SK-N-SH (cell line): ENCODE data around the gene CDC42. TPM values are rescaled to one million over a fixed set of nuclear protein-coding genes. Genes with fewer than 3 reads are reported as not detected.

Experiments
- CTCF ChIA-PET: fragments of 300-600, 350-600 bp; formaldehyde crosslinking; extraction: SDS; loops from one replicate; lab custom pipeline; 2021; lab: Yijun Ruan, JAX
- POLR2A ChIA-PET: fragments of 350-600 bp; sonication (Branson Sonifier 250); formaldehyde crosslinking; extraction: SDS; loops from one replicate; lab custom pipeline; 2020; ENCODE audit warnings: antibody characterized with exemption, inconsistent platforms; lab: Yijun Ruan, JAX
- DNase-seq: peaks from one replicate; pipeline ENCODE4 v3.0.0; 2012
- H2AFZ ChIP-seq: fragments of 200-600 bp; sonication (generic); 2 replicates; pipeline ENCODE4 v1.8.1; 2016; ENCODE audit warnings: antibody characterized with exemption, mild to moderate bottlenecking, low read depth
- H3F3A ChIP-seq: fragments of 200-600 bp; sonication (generic); replicated peaks from 2 replicates; pipeline ENCODE3; 2016; ENCODE audit warnings: antibody characterized with exemption, mild to moderate bottlenecking; ENCODE audit not compliant: insufficient read depth
- H3K27ac ChIP-seq, 2 experiments: fragments of 200-500 bp in 1 of 2; fragments of 200-600 bp in 1 of 2; sonication (Bioruptor generic) in 1 of 2; sonication (generic), shearing (Covaris generic) in 1 of 2; 2 replicates each; pipeline versions ENCODE4 v1.5.1 to v1.6.1; 2014 to 2016; ENCODE audit warnings: low read depth in 2 of 2, inconsistent platforms in 1 of 2, low read length in 1 of 2, mild to moderate bottlenecking in 1 of 2, mixed read lengths in 1 of 2
- H3K27me3 ChIP-seq: fragments of 200-600 bp; sonication (generic), shearing (Covaris generic); 2 replicates; pipeline ENCODE4 v1.6.1; 2016; ENCODE audit warnings: mixed run types; ENCODE audit not compliant: insufficient read depth
- H3K36me3 ChIP-seq, 2 experiments: fragments of 200-500 bp in 1 of 2; fragments of 200-600 bp in 1 of 2; sonication (Bioruptor generic) in 1 of 2; sonication (generic) in 1 of 2; replicated peaks in 1 of 2; 2 replicates each; pipeline versions ENCODE3 to v1.5.1; 2014 to 2016; ENCODE audit warnings: low read length in 1 of 2, mild to moderate bottlenecking in 1 of 2; ENCODE audit not compliant: insufficient read depth in 2 of 2, control insufficient read depth in 1 of 2
- H3K4me1 ChIP-seq, 2 experiments: fragments of 200-500 bp in 1 of 2; fragments of 200-600 bp in 1 of 2; sonication (Bioruptor generic) in 1 of 2; sonication (generic), shearing (Covaris generic) in 1 of 2; 2 replicates each; pipeline versions ENCODE4 v1.5.1 to v1.6.1; 2014 to 2016; ENCODE audit warnings: low read depth in 1 of 2, low read length in 1 of 2, mixed run types in 1 of 2; ENCODE audit not compliant: insufficient read depth in 2 of 2, control insufficient read depth in 1 of 2
- H3K4me2 ChIP-seq: fragments of 200-600 bp; sonication (generic), shearing (Covaris generic); 2 replicates; pipeline ENCODE4 v1.6.1; 2017; ENCODE audit warnings: mixed run types
- H3K4me3 ChIP-seq, 2 experiments: fragments of 200-500 bp in 1 of 2; fragments of 200-600 bp in 1 of 2; sonication (Bioruptor generic) in 1 of 2; sonication (generic), shearing (Covaris generic) in 1 of 2; 2 replicates each; pipeline versions ENCODE4 v1.5.1 to v1.8.1; 2014 to 2016; ENCODE audit warnings: low read depth in 2 of 2, inconsistent platforms in 1 of 2, low read length in 1 of 2, mild to moderate bottlenecking in 1 of 2, mixed read lengths in 1 of 2, moderate library complexity in 1 of 2
- H3K79me2 ChIP-seq: fragments of 200-600 bp; sonication (generic); 2 replicates; pipeline ENCODE4 v1.8.1; 2017; ENCODE audit warnings: mild to moderate bottlenecking; ENCODE audit not compliant: insufficient read depth
- H3K9ac ChIP-seq: fragments of 200-600 bp; sonication (generic); 2 replicates; pipeline ENCODE4 v1.6.1; 2017; ENCODE audit warnings: mixed run types
- H3K9me2 ChIP-seq: fragments of 200-600 bp; sonication (generic); 2 replicates; pipeline ENCODE4 v1.6.1; 2017; ENCODE audit warnings: mixed run types
- H3K9me3 ChIP-seq: fragments of 200-600 bp; sonication (generic); 2 replicates; pipeline ENCODE4 v1.6.1; 2017; ENCODE audit warnings: mixed run types, mild to moderate bottlenecking, moderate library complexity
- H4K20me1 ChIP-seq: fragments of 200-600 bp; sonication (generic); 2 replicates; pipeline ENCODE4 v1.6.1; 2017; ENCODE audit warnings: mild to moderate bottlenecking, mixed run types; ENCODE audit not compliant: insufficient read depth
- FOXJ3 ChIP-seq: sonication (generic); formaldehyde crosslinking; IDR thresholded peaks from 2 replicates; pipeline ENCODE4 v1.5.1; 2020; ENCODE audit warnings: mild to moderate bottlenecking, missing genetic modification reagents
- FOXM1 ChIP-seq: IDR thresholded peaks from 2 replicates; pipeline ENCODE4 v1.4.0; 2012; ENCODE audit warnings: low read depth, mild to moderate bottlenecking
- GABPA ChIP-seq: IDR thresholded peaks from 2 replicates; pipeline ENCODE4 v1.4.0; 2012; ENCODE audit warnings: low read depth, mild to moderate bottlenecking
- IRF3 ChIP-seq: fragments of 150-350 bp; IDR thresholded peaks from 2 replicates; pipeline ENCODE4 v1.6.1; 2016; ENCODE audit warnings: mild to moderate bottlenecking, low read depth, low read length
- MEF2A ChIP-seq: IDR thresholded peaks from 2 replicates; pipeline ENCODE4 v1.4.0; 2012; ENCODE audit warnings: low read depth, borderline replicate concordance
- NFIC ChIP-seq: IDR thresholded peaks from 2 replicates; pipeline ENCODE4 v1.4.0; 2012; ENCODE audit warnings: borderline replicate concordance
- RCOR1 ChIP-seq: fragments of 150-350 bp; IDR thresholded peaks from 2 replicates; pipeline ENCODE4 v1.6.1; 2017; ENCODE audit warnings: antibody characterized with exemption, low read length
- REST ChIP-seq: IDR thresholded peaks from 2 replicates; pipeline ENCODE4 v1.6.1; 2012; ENCODE audit warnings: mild to moderate bottlenecking, low read depth, low read length, moderate library complexity
- RFX5 ChIP-seq: IDR thresholded peaks from 2 replicates; pipeline ENCODE4 v1.6.1; 2012; ENCODE audit warnings: mild to moderate bottlenecking, improper control_type of control experiment, low read length
- SIN3A ChIP-seq: IDR thresholded peaks from 2 replicates; pipeline ENCODE4 v1.6.1; 2012; ENCODE audit warnings: low read depth, mild to moderate bottlenecking, low read length, moderate library complexity, borderline replicate concordance
- SMC3 ChIP-seq: IDR thresholded peaks from 2 replicates; pipeline ENCODE4 v1.6.1; 2012; ENCODE audit warnings: low read depth, low read length, improper control_type of control experiment
- WGBS: methylation state at CpG from one replicate; pipeline ENCODE4 v1.1.6; 2017; ENCODE audit warnings: low lambda C conversion rate; 5-methylcytosine and 5-hydroxymethylcytosine counted together
- polyA plus RNA-seq, 3 experiments: library from polyadenylated mRNA; depleted of rRNA; stranded (reverse); fragments of >200 nt; gene quantifications; 2 replicates each; pipeline ENCODE4 v1.2.3, GENCODE V29; 2012
- TF ChIP-seq, protein P1 (sequence below): IDR thresholded peaks from 2 replicates; pipeline ENCODE4; 2012
- TF ChIP-seq, protein P2 (sequence below): fragments of 200-600 bp; sonication (generic); IDR thresholded peaks from 2 replicates; pipeline ENCODE4 v1.6.1; 2017; ENCODE audit warnings: antibody characterized with exemption, mild to moderate bottlenecking, moderate library complexity

Gene CDC42
- polyA plus RNA-seq, 1 of the 3 experiments (the other 2 are of a cell fraction), result 113 TPM

DNA sequence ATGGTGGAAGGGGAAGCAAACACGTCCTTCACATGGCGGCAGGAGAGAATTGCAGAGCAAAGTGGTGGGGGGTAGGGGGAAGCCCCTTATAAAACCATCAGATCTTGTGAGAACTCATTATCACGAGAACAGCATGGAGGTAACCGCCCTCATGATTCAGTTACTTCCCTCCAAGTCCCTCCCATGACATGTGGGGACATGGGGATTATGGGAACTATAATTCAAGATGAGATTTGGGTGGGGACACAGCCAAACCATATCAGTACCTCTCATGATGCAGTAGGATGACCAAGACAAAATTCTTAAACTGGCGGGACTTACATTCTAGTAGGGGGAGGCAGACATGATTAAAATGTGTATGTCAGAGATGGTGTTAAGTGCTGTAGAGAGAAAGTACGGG lies 51.6 kb downstream of the CDC42 start:
- Histone ChIP-seq H3K4me3 (no peak overlapping the region), H3K79me2 (peaks cover 86% of the 10 kb centered on the region), H3K9me2 (no peaks in the 10 kb centered on the region), H2AFZ (no peak overlapping the region), H3K4me1 (peaks cover 0 to 15% of the 10 kb centered on the region in 2 experiments; a peak in 1 of 4 replicates), H3K27me3 (no peaks in the 10 kb centered on the region), H3K9me3 (no peaks in the 10 kb centered on the region), H3K9ac (no peak overlapping the region), H3F3A (peaks cover 27% of the 10 kb centered on the region), H3K27ac (no peak overlapping the region), H3K4me2 (no peak overlapping the region), H4K20me1 (peaks cover 100% of the 10 kb centered on the region), H3K36me3 (peaks cover 24 to 55% of the 10 kb centered on the region in 2 experiments)
- CTCF ChIA-PET, result interaction anchor here (1.0 to 8.2 kb wide), 5 partner anchors 10 to 311 kb away, joined by 3 to 82 read pairs (median 8); no protein-coding TSS in a partner anchor
- POLR2A ChIA-PET, result no interaction called here
- TF ChIP-seq IRF3 (no peak), FOXM1 (no peak), RCOR1 (no peak), SIN3A (no peak), REST (no peak), FOXJ3 (CRISPR knock-in tag) (no peak), GABPA (no peak), RFX5 (no peak), MEF2A (no peak), SMC3 (no peak), NFIC (no peak)
- TF ChIP-seq, protein P1, sequence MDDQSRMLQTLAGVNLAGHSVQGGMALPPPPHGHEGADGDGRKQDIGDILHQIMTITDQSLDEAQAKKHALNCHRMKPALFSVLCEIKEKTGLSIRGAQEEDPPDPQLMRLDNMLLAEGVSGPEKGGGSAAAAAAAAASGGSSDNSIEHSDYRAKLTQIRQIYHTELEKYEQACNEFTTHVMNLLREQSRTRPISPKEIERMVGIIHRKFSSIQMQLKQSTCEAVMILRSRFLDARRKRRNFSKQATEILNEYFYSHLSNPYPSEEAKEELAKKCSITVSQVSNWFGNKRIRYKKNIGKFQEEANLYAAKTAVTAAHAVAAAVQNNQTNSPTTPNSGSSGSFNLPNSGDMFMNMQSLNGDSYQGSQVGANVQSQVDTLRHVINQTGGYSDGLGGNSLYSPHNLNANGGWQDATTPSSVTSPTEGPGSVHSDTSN, result no peak
- TF ChIP-seq, protein P2, sequence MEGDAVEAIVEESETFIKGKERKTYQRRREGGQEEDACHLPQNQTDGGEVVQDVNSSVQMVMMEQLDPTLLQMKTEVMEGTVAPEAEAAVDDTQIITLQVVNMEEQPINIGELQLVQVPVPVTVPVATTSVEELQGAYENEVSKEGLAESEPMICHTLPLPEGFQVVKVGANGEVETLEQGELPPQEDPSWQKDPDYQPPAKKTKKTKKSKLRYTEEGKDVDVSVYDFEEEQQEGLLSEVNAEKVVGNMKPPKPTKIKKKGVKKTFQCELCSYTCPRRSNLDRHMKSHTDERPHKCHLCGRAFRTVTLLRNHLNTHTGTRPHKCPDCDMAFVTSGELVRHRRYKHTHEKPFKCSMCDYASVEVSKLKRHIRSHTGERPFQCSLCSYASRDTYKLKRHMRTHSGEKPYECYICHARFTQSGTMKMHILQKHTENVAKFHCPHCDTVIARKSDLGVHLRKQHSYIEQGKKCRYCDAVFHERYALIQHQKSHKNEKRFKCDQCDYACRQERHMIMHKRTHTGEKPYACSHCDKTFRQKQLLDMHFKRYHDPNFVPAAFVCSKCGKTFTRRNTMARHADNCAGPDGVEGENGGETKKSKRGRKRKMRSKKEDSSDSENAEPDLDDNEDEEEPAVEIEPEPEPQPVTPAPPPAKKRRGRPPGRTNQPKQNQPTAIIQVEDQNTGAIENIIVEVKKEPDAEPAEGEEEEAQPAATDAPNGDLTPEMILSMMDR, result no peak
- 98% methylated on average over 6 of the region's 6 CpGs for WGBS
- DNase-seq, result no peak
